Loucy (cell line): ENCODE measurements around the gene BRAF.
A peak's percentile ranks its signal among the peaks of the same experiment; 100 is the strongest.

Experiments used
- H2AFZ ChIP-seq: fragments of 200-600 bp; sonication (generic); 2 replicates; pipeline ENCODE4 v1.6.0; 2016; ENCODE audit warnings: antibody characterized with exemption, mild to moderate bottlenecking, low read length, moderate library complexity
- H3F3A ChIP-seq: fragments of 200-600 bp; 2 replicates; pipeline ENCODE4 v1.6.0; 2016; ENCODE audit warnings: antibody characterized with exemption, low read depth, mild to moderate bottlenecking
- H3K27me3 ChIP-seq: fragments of 200-600 bp; sonication (generic); 2 replicates; pipeline ENCODE4 v1.6.1; 2014; ENCODE audit warnings: low read length, mild to moderate bottlenecking; ENCODE audit not compliant: insufficient read depth, poor library complexity, severe bottlenecking
- H3K36me3 ChIP-seq: fragments of 200-600 bp; sonication (generic); 2 replicates; pipeline ENCODE4 v1.6.1; 2016; ENCODE audit warnings: low read length; ENCODE audit not compliant: insufficient read depth
- H3K4me1 ChIP-seq: fragments of 200-600 bp; sonication (generic); 2 replicates; pipeline ENCODE4 v1.5.1; 2014; ENCODE audit warnings: low read length, mild to moderate bottlenecking; ENCODE audit not compliant: insufficient read depth, poor library complexity, severe bottlenecking
- H3K4me2 ChIP-seq: fragments of 200-600 bp; sonication (generic); 2 replicates; pipeline ENCODE4 v1.6.0; 2014; ENCODE audit warnings: antibody characterized with exemption, low read length, low read depth, mild to moderate bottlenecking; ENCODE audit not compliant: poor library complexity, severe bottlenecking
- H3K4me3 ChIP-seq: fragments of 200-600 bp; sonication (generic); 2 replicates; pipeline ENCODE4 v1.5.1; 2014; ENCODE audit warnings: low read length, mild to moderate bottlenecking, mixed read lengths; ENCODE audit not compliant: poor library complexity, severe bottlenecking
- H3K79me2 ChIP-seq: fragments of 200-600 bp; sonication (generic); 2 replicates; pipeline ENCODE4 v1.6.1; 2014; ENCODE audit warnings: low read length; ENCODE audit not compliant: insufficient read depth
- H3K9ac ChIP-seq: fragments of 200-600 bp; sonication (generic); 2 replicates; pipeline ENCODE4 v1.6.0; 2014; ENCODE audit warnings: mild to moderate bottlenecking, low read depth, low read length, moderate library complexity; ENCODE audit not compliant: poor library complexity, severe bottlenecking
- H3K9me2 ChIP-seq: fragments of 200-600 bp; sonication (generic); replicated peaks from 2 replicates; pipeline ENCODE4 v1.6.1; 2016; ENCODE audit warnings: low read depth, low read length, mixed read lengths
- H3K9me3 ChIP-seq: fragments of 200-600 bp; sonication (generic); 2 replicates; pipeline ENCODE4 v1.6.1; 2014; ENCODE audit warnings: mild to moderate bottlenecking, antibody characterized with exemption, low read length, low read depth; ENCODE audit not compliant: insufficient read depth
- H4K20me1 ChIP-seq: fragments of 200-600 bp; sonication (generic); 2 replicates; pipeline ENCODE4 v1.6.0; 2014; ENCODE audit warnings: antibody characterized with exemption, low read length, mild to moderate bottlenecking; ENCODE audit not compliant: insufficient read depth, poor library complexity, severe bottlenecking
- CTCF ChIP-seq: fragments of 200-600 bp; sonication (generic); conservative IDR thresholded peaks from 2 replicates; pipeline ENCODE4 v1.5.1; 2014; ENCODE audit warnings: mild to moderate bottlenecking, antibody characterized with exemption, low read length
- EZH2phosphoT487 ChIP-seq: fragments of 200-600 bp; IDR thresholded peaks from 2 replicates; pipeline ENCODE4 v1.6.1; 2018; ENCODE audit warnings: antibody characterized with exemption, mild to moderate bottlenecking, moderate library complexity, borderline replicate concordance

BRAF gene

GRCh38 chr7:140674899-140675701 is 249.6 kb downstream of the BRAF start:
- no peaks in the 10 kb centered on the region for H3K9me3 ChIP-seq
- no peaks in the 10 kb centered on the region for H3F3A ChIP-seq
- TF ChIP-seq EZH2phosphoT487 (no peak), CTCF (peak; percentile 80)
- peaks cover 39% of the 10 kb centered on the region for H3K4me1 ChIP-seq
- H3K27me3 ChIP-seq = no peaks in the 10 kb centered on the region
- peaks cover 35% of the 10 kb centered on the region for H3K79me2 ChIP-seq
- peaks cover 1% of the 10 kb centered on the region; the same call in 1 of the 2 replicates for H3K36me3 ChIP-seq
- H3K4me2 ChIP-seq = peak overlapping the region; percentile 97
- peak overlapping the region; percentile 74 for H3K4me3 ChIP-seq
- H4K20me1 ChIP-seq = peaks cover 8% of the 10 kb centered on the region
- H3K9ac ChIP-seq = peak overlapping the region; percentile 69
- no peak overlapping the region for H2AFZ ChIP-seq
- H3K9me2 ChIP-seq = no peaks in the 10 kb centered on the region

DNA sequence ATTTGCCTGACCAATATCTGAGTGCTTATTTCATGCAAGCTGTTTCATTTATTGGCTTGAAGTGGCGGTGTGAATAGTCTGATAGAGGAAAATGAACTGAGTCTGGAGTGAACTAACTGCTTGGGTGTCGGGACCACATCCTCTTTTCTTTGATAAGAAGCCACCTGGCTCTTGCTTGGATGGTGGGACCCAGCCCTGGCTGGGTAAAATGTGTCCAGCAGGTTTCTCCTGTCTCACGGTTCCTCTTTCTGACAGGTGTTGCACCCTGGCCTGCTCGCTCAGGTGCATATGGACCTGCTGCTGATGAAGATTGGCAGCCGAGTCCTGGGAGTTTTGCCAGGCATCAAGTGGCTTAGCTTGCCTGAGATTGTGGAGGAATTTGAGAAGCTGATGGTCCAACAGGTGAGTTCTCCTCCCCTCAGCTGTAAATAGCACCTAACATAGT is 250.4 kb downstream of the BRAF start:
- peak overlapping the region; percentile 74 for H3K4me3 ChIP-seq
- peaks cover 39% of the 10 kb centered on the region for H3K4me1 ChIP-seq
- H3K27me3 ChIP-seq = no peaks in the 10 kb centered on the region

DNA sequence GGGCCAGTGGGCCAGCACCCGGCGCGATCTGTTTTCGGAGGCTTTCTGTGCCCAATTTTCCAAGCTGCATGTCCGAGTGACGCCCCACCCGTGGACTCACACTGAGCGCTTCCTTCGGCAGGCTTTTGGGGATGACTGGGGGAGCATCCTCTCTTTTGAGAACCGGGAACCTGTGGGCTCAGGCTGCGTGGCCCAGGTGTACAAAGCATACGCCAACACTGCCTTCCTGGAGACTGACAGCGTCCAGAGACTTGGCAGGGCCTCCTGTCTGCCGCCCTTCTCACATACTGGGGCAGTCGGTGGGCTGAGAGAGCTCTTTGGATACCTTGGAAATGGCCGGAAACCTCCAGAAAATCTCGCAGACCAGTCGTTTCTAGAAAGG is 251.0 kb downstream of the BRAF start:
- TF ChIP-seq EZH2phosphoT487 (no peak), CTCF (no peak)
- Histone ChIP-seq H3K36me3 (no peaks in the 10 kb centered on the region; the same call in 1 of the 2 replicates), H4K20me1 (peaks cover 8% of the 10 kb centered on the region), H3K9me2 (no peaks in the 10 kb centered on the region), H3K9ac (peak overlapping the region; percentile 67), H3K79me2 (peaks cover 35% of the 10 kb centered on the region), H3K27me3 (no peaks in the 10 kb centered on the region), H3F3A (no peaks in the 10 kb centered on the region), H3K4me3 (peak overlapping the region; percentile 74), H2AFZ (peak overlapping the region; percentile 64; the same call in 1 of the 2 replicates), H3K4me1 (peaks cover 39% of the 10 kb centered on the region), H3K9me3 (no peaks in the 10 kb centered on the region), H3K4me2 (peak overlapping the region; percentile 97)

More for the DNA sequence above, 250.4 kb downstream of the BRAF start:
- Histone ChIP-seq H3K9me2 (no peaks in the 10 kb centered on the region), H3K9ac (peak overlapping the region; percentile 67), H3K9me3 (no peaks in the 10 kb centered on the region), H3K4me2 (peak overlapping the region; percentile 97), H2AFZ (no peak overlapping the region), H4K20me1 (peaks cover 8% of the 10 kb centered on the region), H3K79me2 (peaks cover 35% of the 10 kb centered on the region), H3F3A (no peaks in the 10 kb centered on the region), H3K36me3 (no peaks in the 10 kb centered on the region; the same call in 1 of the 2 replicates)
- TF ChIP-seq EZH2phosphoT487 (no peak), CTCF (no peak)
